GM18870 (cell line): ENCODE results near the gene PPM1M.

Experiments
- ATAC-seq: cut with Tn5 transposase; IDR thresholded peaks from one replicate; pipeline ENCODE4 v1.9.1; 2021; ENCODE audit warnings: moderate library complexity; ENCODE audit not compliant: unreplicated experiment

The PPM1M gene

DNA sequence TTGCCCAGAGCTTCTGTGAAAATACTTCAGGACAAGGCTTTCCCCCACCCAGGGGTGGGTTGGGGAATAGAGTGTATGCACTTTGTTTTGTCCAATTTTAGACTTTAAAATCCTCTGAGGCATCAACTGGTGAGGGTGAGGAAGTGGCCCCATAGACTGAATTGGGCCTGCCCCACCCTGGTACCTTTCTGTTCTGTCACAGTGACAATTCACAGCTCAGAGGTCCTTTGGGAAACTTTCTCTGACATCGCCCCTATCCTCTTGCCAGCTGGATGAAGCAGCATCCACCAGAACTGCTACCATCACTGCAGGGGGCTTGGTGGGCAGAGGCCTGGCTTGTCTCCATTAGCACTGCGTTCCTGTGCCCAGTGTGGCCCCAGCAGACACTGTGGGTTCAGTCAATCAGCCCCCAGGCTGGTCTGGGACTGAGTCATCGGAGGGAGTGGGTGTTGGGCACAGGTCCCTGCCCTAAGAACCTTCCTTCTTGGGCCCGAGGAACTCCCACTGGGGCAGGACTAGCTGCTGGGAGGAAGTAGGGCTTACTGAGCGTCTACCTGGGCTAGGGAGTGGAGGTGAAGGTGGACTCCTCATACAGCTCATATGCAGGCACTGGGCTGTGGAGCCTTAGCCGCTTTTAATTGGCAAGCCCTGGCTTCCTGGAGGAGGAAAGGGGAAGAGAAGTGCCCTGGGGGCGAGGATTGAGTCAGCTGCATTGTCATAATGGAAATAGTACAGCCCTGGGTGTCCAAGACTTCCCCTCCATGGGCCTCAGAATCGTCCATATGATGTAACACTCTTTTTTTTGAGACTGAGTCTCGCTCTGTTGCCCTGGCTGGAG is 1.5 kb upstream of the PPM1M start:
- peak; percentile 60 for ATAC-seq

DNA sequence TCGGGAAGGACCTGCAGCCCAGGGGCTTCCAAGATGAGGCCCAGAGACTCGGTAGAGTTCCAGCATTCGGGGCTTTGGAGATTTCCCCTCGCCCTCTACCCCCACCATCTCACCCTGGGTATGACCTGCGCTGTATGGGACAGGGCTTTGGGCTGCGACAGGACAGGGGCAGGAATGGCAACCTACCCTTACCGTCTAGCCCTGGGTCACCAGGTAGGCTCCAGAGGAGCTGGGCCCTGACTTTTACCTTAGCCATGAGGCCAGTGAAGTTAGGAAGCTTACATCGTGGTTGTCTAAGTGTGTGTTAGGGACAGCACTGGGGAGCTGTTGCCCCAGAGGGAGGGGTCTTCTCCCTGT is 683 bp downstream of the PPM1M start:
- no peak for ATAC-seq

DNA sequence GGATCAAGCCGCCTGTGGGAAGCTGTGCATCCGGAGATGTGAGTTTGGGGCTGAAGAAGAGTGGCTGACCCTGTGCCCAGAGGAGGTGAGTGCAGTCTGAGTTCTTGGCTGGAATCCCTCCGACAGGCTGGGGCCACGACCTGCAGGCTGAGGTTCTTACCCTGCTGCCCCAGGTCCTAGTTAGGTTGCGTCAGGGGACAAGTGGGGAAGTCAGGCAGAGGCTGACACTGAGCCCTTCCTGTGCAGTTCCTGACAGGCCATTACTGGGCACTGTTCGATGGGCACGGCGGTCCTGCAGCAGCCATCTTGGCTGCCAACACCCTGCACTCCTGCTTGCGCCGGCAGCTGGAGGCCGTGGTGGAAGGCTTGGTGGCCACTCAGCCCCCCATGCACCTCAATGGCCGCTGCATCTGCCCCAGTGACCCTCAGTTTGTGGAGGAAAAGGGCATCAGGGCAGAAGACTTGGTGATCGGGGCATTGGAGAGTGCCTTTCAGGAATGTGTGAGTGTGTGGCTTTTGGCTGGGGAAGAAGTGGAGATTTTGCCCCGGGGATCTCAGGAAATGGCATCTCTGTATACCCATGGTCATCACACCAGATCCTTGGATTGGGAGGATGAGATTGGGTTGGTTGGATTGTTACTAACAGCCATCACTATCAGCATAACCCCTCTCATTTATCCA is 1.3 kb downstream of the PPM1M start:
- no peak for ATAC-seq

DNA sequence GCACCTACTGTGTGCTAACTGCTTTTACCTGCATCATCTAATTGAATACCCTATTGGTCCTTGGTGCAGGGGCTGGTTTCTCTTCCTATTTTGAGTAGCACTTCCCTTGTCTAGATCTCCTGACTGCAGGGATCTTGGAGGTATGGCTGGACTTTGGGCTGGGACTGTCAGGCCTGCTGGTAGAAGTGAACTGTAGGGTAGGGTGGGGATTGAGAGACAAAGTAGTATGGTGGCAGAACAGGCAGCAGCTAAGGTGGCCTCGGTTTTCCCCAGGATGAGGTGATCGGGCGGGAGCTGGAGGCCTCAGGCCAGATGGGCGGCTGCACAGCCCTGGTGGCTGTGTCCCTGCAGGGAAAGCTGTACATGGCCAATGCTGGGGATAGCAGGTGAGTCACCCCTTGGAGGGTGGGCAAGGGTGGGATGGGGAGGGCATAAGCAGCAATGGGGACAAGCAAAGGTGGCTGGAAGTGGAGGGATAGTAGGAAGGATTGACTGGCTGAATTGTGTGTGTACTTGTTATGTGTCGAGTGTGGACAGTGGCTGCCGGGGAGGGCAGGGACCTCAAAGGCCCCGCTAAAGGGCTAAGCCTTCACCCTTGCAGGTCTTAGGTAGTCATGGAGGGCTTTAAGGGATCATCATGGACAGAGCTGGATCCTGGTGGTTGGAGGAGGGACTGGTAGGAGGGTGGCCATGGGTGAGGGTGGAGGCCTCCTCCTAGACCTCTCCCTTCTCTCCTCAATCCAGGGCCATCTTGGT is 2.0 kb downstream of the PPM1M start:
- ATAC-seq, result no peak

DNA sequence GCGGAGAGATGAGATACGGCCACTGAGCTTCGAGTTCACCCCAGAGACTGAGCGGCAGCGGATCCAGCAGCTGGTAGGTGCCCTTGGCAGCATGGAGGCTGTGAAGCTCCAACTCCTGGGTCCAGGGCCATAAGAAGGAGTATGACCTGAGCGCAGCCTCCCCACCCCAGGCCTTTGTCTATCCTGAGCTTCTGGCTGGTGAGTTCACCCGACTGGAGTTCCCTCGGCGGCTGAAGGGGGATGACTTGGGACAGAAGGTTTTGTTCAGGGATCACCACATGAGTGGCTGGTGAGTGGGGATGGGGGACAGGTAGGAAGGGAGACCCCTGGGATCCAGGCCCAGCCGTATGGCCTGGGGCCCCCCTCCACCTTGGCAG is 2.6 kb downstream of the PPM1M start:
- ATAC-seq, result no peak

DNA sequence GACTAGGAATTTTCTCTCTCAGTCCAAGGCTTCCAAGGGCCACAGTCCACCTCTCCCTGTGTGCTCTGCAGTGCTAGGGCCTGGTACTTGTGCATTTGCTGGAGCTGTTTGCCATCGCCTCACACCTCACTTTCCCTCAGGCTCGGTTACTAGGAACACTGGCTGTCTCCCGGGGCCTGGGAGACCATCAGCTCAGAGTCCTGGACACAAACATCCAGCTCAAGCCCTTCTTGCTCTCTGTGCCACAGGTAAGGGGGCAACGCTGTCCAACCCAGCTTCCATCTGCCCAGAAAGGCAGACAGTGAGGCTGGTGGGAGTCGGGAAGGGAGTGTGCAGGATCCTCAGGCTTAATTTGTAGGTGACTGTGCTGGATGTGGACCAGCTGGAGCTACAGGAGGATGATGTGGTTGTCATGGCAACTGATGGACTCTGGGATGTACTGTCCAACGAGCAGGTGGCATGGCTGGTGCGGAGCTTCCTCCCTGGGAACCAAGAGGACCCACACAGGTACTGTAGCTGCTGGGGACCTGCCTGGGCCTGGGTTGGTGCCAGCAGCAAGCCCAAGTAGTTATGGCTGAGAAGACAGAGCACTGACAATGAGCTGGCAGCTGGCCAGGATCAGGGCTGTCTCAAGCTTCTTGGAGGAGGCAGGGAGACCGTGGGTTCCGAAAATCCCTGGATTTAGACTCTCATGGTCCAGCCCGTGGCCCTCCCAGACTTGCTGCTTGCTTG is 3.4 kb downstream of the PPM1M start:
- no peak for ATAC-seq

DNA sequence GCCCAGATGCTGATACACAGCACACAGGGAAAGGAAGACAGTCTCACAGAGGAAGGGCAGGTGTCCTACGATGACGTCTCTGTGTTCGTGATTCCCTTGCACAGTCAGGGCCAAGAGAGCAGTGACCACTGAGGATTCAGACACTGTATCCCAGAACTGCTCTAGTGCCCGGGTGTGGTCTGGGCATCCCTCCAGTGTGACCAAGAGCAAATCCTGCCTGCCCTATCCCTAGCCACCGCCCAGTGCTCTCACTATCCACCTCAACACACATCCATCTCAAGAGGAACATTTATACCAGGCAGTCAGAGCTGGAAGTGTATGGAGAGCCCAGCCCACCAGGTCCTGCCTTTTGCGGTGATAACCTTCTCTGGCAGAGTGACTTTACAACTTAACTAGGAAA is 4.1 kb downstream of the PPM1M start:
- ATAC-seq, result no peak

DNA sequence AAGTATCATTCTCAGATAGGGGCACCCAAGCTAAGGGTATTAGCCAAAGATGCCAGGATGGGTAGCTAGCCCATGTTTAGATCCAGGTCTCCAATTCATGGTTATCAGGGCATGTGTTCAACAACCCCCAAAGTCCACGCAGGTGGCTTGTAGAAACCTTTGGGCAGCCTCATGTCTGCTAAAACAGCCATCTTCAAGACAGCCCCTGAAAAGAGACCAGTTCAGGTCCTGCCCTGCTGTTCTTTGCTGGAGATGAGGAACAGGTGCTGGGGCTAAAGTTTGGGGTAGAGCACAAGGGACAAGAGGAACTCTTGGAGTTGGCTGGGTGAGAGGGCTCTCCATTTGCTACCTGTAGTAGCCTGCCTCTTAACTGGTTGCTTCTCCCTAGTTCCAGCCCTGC is 4.6 kb downstream of the PPM1M start:
- no peak for ATAC-seq

DNA sequence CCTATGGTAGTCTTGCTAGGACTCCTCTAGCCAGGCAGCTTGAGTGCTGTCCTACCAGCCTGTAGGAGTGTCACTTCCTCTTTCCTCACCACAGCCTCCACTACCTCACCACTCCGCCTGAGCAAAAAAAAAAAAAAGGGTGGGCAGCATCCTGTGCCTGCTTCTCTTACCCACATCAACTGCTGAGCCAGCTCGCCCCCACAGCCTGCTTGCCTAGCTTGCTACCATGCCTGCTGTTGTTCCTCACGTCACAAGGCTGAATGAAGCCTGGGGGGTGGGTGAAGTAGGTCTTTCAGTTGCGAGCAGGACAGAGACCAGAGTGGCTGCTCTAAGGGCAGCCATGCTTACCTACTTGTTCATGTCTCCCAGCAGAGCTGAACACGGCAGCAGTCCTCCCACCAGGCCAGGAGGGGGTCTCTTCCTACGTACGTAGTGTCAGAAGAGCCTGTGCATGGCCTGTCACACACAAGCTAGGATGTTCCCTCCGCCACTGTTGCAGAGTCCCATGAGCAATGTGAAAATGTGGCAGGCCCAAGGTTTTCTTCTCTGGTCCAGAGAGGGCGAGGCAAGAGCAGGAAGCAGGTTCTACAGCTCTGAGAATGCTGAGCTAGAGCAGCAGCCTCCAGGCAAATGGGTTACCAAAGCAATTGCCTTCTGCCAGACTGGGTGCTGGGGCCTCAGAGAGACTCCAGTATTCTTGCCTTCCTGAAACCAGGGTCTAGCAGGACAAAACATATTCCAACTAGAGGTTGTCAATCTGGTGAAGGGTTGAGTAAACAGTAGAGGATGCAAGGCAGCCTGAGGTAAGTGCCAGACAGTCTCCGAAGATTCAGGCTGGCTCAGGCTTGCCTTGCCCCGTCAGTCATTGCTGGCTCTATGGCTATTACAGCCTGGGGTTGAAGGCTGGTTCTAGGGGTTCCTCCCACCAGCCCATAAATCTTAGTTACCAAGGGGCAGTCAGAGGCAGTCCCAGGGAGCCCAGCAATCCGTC is 8.1 kb downstream of the PPM1M start:
- ATAC-seq, result peak; percentile 83

DNA sequence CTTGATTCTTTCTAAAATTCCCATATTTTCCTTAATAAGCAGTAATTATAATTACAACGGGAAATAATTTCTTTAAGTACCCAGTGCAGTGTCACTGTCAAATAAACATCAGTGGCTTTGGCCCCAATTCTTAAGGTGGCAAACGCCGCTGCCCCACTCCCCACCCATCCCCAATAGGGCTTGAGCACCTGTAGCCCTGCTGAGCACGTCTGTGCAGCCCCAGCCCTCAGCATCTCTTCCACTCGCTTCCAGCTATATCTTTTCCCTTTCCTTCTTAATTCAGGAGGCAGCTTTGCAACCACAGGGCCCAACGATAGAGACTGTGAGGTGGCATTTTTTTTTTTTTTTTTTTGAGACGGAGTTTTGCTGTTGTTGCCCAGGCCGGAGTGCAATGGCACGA is 9.0 kb downstream of the PPM1M start:
- no peak for ATAC-seq

DNA sequence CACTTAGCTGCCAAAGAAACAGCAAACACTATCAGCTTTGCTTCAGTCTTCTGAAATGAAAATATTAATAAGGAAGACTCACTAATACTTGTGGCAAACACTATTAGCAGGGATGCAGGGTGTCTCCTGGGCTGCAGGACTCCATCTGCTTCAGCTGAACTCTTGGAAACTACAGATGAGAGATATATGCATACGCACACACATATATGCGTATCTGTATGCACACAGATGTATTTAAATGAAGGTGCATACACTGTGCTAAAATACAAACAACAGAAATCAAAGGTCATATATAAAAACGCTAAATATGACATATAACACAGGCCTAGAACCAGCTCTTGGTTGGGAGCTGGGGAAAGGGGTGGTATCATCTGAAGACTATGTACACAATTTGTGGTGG is 10.6 kb downstream of the PPM1M start:
- ATAC-seq, result no peak

DNA sequence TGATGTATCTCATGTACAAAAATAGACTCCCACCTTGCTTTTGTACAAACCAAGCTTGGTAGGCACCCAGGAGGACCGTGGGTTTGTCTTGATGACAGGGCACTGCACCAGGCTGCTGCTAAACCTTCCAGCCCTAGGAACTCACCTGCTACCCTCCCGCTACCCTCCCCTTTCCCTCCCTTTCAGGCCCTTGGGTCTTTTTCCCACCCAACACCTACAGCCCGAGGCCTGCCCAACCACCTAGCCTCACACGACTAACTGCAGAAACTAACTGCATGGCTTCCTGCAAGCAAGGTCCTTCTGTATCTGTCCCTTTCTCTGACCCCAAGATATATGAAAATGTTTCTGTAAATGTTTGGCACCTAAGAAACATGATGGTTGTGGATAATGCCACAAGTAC is 11.1 kb downstream of the PPM1M start:
- no peak for ATAC-seq

DNA sequence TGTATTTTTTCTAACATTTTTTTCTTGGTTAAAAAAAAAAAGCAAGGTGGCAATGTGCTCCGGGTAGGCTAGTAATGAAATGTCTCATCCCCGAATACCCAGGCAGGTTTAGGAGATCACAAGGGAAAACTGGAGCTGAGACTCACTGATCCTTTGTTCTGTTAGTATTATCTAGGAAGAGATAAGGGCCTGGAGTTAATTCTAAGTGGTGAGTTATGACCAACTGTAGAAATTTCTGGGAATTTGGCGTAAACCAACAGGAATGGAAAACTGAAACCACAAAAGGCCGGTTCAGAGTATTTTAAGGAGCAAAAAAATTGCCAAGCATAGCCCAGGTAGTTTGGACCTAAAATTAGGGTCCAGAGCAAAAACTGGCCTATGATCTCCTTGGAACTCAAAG is 12.4 kb downstream of the PPM1M start:
- ATAC-seq, result no peak

DNA sequence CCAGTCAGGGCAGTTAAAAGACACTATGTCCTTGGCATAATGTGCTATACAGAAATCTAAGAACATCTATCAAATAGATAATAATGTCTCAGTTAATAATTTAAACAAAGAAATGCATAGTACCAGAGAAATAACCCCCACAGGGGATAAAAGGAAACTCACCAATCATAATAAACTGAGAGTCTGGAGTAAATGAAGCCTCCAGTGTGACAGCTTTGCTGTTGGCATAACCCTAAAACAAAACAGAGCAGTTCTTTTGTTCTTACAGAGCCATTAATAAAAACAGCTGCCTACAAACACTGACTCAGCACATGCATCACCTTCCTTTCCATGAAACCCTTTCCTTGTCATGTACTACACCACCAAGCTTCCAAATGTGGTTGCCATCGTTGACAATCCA is 13.5 kb downstream of the PPM1M start:
- ATAC-seq, result no peak

DNA sequence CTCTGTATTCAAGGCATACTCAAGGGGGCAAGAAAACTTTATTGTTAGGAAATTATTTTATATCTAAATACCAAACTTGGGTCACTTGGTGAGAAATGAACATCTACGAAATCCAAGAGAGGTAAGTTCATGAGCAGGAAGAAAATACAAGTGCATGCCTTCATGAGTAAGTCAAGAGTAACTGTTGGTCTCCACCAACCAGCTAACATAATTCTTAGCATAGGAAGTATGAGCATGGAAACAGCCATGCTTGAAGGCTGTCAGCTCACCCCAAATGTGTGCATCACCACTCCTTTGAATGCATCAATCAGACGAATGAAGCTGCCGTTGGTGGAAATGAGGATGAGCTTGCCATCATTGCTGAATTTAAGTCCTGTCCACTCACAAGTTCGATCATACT is 13.9 kb downstream of the PPM1M start:
- ATAC-seq, result no peak

DNA sequence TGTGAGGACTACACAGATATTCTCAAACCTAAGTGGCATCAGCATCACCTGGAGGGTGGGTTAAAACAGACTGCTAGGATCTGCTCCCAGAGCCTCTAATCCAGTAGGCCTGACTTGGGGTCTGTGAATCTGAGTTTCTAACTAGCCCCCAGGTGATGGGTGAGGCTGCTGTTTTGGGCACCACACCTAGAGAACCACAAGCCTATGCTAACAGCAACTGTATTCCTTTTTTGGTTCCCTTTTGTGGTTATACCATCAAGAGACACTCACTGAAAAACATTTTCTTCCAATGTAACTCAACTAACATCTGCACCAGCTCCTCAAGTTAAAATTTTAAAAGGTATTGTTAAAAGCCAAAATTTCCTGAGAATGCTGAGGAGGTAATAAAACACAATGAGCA is 16.9 kb downstream of the PPM1M start:
- ATAC-seq, result no peak

DNA sequence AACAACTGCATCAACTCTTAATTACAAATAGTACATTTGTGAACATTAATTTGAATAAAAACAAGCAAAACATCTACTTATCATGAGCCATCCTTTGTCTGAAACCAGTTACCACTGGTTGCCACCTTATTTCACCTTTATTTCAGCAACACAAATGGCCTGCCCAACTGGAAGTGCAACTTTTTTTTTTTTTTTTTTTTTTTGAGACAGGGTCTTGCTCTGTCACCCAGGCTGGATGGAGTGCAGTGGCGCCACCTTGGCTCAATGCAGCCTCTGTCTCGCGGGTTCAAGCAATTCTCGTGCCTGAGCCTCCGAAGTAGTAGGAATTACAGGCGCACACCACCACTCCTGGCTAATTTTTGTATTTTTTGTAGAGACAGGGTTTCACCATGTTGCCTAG is 19.8 kb downstream of the PPM1M start:
- ATAC-seq, result no peak

DNA sequence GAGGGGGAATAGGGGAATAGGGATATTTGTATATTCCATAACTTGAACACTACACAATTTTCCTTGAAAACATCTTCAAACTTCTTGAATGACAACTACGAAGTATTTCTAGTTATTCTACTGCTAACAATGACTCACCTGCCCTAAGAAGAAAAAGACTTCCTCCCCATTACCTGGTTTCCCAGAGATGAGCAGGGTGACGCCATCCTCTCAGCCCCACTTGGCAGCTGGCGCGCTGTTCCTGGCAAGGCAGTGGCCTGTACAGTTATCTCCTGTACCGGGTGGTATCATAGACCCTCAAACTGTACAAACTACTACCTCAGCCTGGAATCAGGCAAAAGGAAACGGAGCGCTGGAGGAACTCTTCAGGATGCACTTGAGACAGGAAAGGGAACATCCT is 22.5 kb downstream of the PPM1M start:
- no peak for ATAC-seq

DNA sequence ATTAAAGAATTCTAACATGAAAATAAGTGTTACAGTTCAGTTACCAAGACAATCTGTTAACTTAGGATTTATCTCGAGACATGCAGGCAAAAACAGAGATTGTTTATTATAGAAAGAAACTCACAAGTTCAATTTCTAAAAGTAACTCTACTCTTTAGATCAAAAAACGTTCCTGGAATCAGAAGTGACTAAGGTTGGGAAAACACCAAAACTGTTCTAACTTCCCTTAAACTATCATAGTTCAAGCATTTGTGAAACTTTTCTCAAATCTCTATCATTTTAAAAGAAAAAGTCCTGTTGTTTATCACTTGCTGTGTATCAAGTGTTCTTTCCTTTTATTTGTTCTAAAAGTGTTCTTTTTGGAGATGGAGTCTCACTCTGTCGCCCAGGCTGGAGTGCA is 24.2 kb downstream of the PPM1M start:
- no peak for ATAC-seq

DNA sequence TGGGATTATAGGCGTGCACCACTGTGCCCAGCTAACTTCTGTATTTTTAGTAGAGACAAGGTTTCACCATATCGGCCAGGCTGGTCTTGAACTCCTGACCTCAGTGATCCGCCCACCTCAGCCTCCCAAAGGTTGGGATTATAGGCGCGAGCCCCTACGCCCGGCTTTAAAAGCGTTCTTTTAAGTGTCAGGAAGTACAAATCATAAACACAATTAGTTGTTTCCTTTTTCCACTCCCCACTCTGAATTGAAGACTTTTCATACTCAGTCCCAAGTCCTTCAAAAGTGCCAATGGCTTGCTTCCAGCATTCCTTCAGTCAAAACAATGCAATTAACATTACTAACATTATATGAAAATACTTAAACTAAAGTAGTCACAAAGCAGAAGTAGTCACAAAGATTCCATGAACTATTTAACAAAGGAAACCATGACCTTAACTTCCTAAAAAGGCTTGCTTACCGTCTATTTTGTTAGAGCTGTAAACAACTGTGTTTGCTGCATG is 24.7 kb downstream of the PPM1M start:
- no peak for ATAC-seq
